ENCODE measurements around the gene CCDC192. TPM values are rescaled to one million over a fixed set of nuclear protein-coding genes. Genes with fewer than 3 reads are reported as not detected.

Gene CCDC192
- total and polyA plus RNA-seq, 2 of the 4 experiments (the other 2 are of a cell fraction) = not detected

GRCh38 chr5:127919006-127919796, 216.0 kb downstream of the CCDC192 start:
- no peaks in the 10 kb centered on the region for H3K9me3 ChIP-seq (ENCODE audit: control insufficient read depth, insufficient read depth, low read length)
- no TSS peak for BruUV-seq (replicated peaks)

More at GRCh38 chr5:127919006-127919796, 216.0 kb downstream of the CCDC192 start:
- intact Hi-C loops (cut with micrococcal nuclease) = no loop called here
- H3K36me3 ChIP-seq (ENCODE audit: control insufficient read depth, insufficient read depth, low read length) = no peaks in the 10 kb centered on the region
- H3K79me1 ChIP-seq (ENCODE audit: low read depth in 1 of 2, low read length in 2 of 2) = no peaks in the 10 kb centered on the region
- H4K8ac ChIP-seq (ENCODE audit: low read depth in 2 of 2, low read length in 2 of 2) = no peak overlapping the region
- H3K18ac ChIP-seq (ENCODE audit: low read depth, low read length) = no peak overlapping the region
- no peak for ATAC-seq (ENCODE audit: low read depth)
- in situ Hi-C loops (cut with MboI; ENCODE audit: low sequenced_read_pairs) = no loop called here
- WGBS, 2 experiments (ENCODE audit: extremely low coverage in 2 of 2, insufficient read length in 1 of 2) = 33% methylated on average over 1 of the region's 5 CpGs; no CpG with 5 or more reads in 1 of the 2 experiments
- H3K56ac ChIP-seq (ENCODE audit: extremely low read depth, insufficient read depth, low read length) = no peak overlapping the region
- no peak overlapping the region for H3K14ac ChIP-seq (replicated peaks; ENCODE audit: low read depth, low read length)
- no peak overlapping the region for H3K23ac ChIP-seq (ENCODE audit: low read depth, low read length)
- TF ChIP-seq BHLHE40 (IDR thresholded peaks at IDR 0.05; ENCODE audit: low read depth, low read length) (no peak), CEBPB (IDR thresholded peaks at IDR 0.05; ENCODE audit: low read depth, low read length) (no peak), FOS (IDR thresholded peaks at IDR 0.05; ENCODE audit: low read depth, low read length) (no peak), ELK1 (IDR thresholded peaks at IDR 0.05; ENCODE audit: borderline replicate concordance, low read depth, low read length) (no peak), POLR2A (IDR thresholded peaks at IDR 0.05; ENCODE audit: low read depth, low read length) (no peak), USF2 (IDR thresholded peaks at IDR 0.05; ENCODE audit: low read depth, low read length) (no peak), CTCF (conservative IDR thresholded peaks at IDR 0.05; ENCODE audit: low read depth, low read length) (no peak), RAD21 (IDR thresholded peaks at IDR 0.05; ENCODE audit: low read length) (no peak), NFE2L2 (IDR thresholded peaks at IDR 0.05; ENCODE audit: low read depth, low read length) (no peak), RCOR1 (IDR thresholded peaks at IDR 0.05; ENCODE audit: insufficient replicate concordance, low read length) (no peak)
- no peaks in the 10 kb centered on the region for H4K20me1 ChIP-seq (ENCODE audit: insufficient read depth, low read length)
- no peak overlapping the region for H2AFZ ChIP-seq (replicated peaks; ENCODE audit: low read length, poor library complexity)
- 0 out of 2 replicates have a peak, but pooled peaks cover 5% of the 10 kb centered on the region for H3K9me1 ChIP-seq (ENCODE audit: insufficient read depth, low read length)
- H3K4ac ChIP-seq (ENCODE audit: low read depth, low read length) = no peak overlapping the region
- no peak overlapping the region for H3K27ac ChIP-seq (ENCODE audit: insufficient read depth, low read length)
- H3K4me3 ChIP-seq (ENCODE audit: insufficient read depth, low read depth, low read length) = no peak overlapping the region
- no peak overlapping the region for H3K9ac ChIP-seq (ENCODE audit: low read depth, low read length)
- no peaks in the 10 kb centered on the region for H3K4me1 ChIP-seq (ENCODE audit: control insufficient read depth, insufficient read depth, low read length)
- no peak overlapping the region for H2BK120ac ChIP-seq (ENCODE audit: low read depth, low read length)
- H2BK20ac ChIP-seq (ENCODE audit: low read depth, low read length) = no peak overlapping the region
- no peak overlapping the region for H2BK15ac ChIP-seq (ENCODE audit: low read depth, low read length)
- DNase-seq = no peak
- no peak overlapping the region for H2AK9ac ChIP-seq (replicated peaks; ENCODE audit: low read depth, low read length, poor library complexity)
- H3K27me3 ChIP-seq (ENCODE audit: control insufficient read depth, insufficient read depth, low read length) = no peaks in the 10 kb centered on the region
- H4K91ac ChIP-seq (ENCODE audit: insufficient read depth, low read depth, low read length) = no peak overlapping the region
- H3K4me2 ChIP-seq (ENCODE audit: low read depth, low read length) = no peak overlapping the region
- no peak overlapping the region for H2AK5ac ChIP-seq (ENCODE audit: low read depth, low read length)
- CTCF ChIA-PET = interaction anchor here (0.6 to 1.3 kb wide), 3 partner anchors 10 to 92 kb away, joined by 3 to 4 read pairs (median 4); no protein-coding TSS in a partner anchor
- no peak overlapping the region for H4K5ac ChIP-seq (ENCODE audit: low read depth, low read length)
- no peak overlapping the region for H2BK5ac ChIP-seq (ENCODE audit: low read depth, low read length, poor library complexity, severe bottlenecking)
- dilution Hi-C loops (cut with HindIII; ENCODE audit: low sequenced_read_pairs, unreplicated experiment) = no loop called here
- POLR2A ChIA-PET (ENCODE audit: unreplicated experiment) = no interaction called here

Data from IMR-90 (cell line).